Measurements from ENCODE around the gene HSF2BP.
"Not testable (repeated sequence)": the region's sequence is repeated elsewhere in the genome, so short reads cannot be mapped to it uniquely, and the experiment has no call there.

The HSF2BP gene

DNA sequence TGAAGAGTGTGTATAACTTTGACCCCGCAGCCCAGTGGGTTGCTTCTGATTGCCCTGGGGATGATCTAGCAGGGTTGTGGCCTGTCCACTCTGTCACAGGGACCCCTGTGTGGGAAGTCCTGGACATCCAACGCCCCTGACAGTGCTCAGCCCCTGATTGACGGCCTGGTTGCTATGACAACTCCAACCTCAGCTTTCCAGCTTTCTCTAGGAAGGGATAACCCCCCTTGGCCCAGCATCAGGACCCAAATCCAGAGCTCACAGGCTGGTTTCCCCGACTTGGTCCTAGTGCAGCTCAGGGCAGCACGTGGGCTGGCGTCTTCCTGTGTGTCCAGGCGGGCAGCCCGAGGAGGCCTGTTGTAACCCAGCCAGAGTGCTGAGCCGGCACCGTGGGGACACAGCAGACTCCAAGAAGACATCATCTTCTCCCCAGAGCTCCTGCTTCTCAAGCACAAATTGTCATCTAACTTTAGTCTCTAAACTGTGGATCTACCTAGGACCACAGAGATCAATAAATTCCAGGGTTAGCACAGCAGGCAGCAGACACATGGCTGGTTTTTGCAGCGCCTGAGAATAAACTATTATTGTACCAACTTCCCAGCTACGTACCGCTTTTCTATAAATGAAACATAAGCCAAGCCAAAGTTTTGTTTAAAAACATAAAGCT, 40.8 kb upstream of the HSF2BP start:
- TF ChIP-seq, protein P1, sequence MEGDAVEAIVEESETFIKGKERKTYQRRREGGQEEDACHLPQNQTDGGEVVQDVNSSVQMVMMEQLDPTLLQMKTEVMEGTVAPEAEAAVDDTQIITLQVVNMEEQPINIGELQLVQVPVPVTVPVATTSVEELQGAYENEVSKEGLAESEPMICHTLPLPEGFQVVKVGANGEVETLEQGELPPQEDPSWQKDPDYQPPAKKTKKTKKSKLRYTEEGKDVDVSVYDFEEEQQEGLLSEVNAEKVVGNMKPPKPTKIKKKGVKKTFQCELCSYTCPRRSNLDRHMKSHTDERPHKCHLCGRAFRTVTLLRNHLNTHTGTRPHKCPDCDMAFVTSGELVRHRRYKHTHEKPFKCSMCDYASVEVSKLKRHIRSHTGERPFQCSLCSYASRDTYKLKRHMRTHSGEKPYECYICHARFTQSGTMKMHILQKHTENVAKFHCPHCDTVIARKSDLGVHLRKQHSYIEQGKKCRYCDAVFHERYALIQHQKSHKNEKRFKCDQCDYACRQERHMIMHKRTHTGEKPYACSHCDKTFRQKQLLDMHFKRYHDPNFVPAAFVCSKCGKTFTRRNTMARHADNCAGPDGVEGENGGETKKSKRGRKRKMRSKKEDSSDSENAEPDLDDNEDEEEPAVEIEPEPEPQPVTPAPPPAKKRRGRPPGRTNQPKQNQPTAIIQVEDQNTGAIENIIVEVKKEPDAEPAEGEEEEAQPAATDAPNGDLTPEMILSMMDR (IDR thresholded peaks at IDR 0.05; ENCODE audit: borderline replicate concordance, insufficient read depth, low read depth, low read length): no peak
- no peak overlapping the region for H3K4me3 ChIP-seq (ENCODE audit: low read depth, low read length)

DNA sequence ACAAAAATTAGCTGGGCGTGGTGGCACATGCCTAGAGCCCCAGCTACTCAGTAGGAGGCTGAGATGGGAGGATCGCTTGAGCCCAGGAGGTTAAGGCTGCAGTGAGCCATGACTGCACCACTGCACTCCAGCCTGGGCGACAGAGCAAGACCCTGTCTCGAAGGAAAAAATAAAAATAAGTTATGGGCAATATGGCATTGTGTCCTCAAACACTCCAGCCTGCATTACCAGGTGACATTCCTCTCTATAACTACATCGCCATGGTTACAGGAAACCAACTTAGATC, 40.1 kb upstream of the HSF2BP start:
- H3K4me3 ChIP-seq (ENCODE audit: low read depth, low read length): not testable (repeated sequence)

DNA sequence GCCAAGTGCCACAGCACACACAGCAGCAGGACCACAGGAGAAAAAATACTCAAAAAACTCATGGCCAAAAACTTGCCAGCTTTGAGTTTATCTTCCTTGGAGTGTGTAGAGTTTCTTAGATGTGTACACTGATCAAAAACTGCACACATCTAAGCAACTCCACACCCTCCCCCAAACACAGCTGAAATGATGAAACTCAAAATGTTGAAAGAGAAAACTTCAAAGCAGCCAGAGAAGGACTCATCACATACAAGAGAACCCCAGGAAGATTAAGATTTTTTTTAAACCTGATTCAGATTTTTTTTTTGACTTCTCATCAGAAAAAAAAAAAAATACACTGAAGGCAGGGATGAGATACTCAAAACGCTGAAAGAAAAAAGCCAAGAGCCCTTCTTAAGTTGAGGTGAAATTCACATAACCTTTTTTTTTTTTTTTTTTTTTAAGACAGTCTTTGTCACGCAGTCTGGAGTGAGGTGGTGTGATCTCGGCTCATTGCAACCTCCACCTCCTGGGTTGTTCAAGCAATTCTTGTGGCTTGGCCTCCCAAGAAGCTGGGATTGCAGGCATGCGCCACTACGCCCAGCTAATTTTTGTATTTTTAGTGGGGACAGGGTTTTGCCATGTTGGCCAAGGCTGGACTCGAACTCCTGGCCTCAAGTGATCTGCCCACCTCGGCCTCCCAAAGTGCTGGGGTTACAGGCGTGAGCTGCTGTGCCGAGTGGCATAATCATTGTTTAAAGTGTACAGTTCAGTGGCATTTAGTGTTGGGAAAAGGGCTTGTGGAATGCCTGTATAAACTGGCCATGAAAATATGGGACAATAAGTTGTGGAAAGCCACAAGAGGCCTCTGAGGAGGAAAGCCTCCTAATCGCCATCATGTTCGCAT, 38.7 kb upstream of the HSF2BP start:
- H3K4me3 ChIP-seq (ENCODE audit: low read depth, low read length): no peak overlapping the region
- TF ChIP-seq, protein P1 (IDR thresholded peaks at IDR 0.05; ENCODE audit: borderline replicate concordance, insufficient read depth, low read depth, low read length): no peak

DNA sequence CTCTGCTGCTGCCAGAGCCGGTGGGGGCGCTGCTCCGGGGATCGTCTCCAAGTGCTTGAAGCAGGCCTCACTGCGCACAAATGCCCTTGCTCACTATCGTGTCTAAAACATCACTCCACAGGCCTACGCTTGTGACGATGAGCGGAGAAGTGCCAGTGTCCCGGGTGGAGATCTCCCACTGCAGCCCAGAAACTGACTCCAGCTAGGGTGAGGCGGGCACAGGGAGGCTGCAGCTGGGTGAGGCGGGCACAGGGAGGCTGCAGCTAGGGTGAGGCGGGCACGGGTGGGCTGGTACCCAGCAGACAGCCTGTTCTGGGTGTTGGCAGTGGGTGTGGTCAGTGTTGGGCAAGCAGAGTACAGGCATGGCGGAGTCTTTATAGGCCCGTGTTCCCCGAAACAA, 36.9 kb upstream of the HSF2BP start:
- TF ChIP-seq, protein P1 (IDR thresholded peaks at IDR 0.05; ENCODE audit: borderline replicate concordance, insufficient read depth, low read depth, low read length): no peak

DNA sequence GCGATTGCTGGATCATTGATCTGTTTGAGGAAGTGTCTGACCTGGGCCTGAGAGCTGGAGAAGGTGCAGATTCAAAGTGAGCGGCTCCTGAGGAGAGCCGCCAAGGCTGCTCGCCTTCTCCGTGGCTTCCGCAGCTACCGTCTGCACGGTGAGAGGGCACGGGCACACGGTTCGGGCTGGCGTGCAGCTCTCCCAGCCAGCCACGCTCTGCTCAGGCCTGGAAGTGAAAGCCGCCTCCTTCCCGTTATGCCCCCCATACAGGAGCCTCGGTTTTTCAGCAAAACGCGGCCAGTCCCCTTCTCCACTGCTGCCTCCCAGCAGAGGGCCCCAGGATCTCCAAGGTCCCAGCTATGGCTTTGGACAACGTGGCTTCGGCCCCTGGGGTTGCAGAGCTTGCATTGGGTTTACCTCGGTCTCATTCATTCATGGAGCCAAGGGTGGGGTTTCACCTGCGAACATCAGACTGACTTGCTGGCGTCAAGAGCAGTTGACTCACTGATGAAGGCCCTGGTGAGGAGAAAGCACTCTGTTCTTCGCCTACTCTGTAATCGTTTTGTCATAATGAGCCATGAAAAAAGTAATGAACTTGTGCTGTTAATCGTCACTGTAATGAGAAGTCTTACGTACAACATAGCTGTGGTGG, 35.3 kb upstream of the HSF2BP start:
- H3K4me3 ChIP-seq (ENCODE audit: low read depth, low read length): no peak overlapping the region
- TF ChIP-seq, protein P1 (IDR thresholded peaks at IDR 0.05; ENCODE audit: borderline replicate concordance, insufficient read depth, low read depth, low read length): no peak

More for the DNA sequence above, 36.9 kb upstream of the HSF2BP start:
- H3K4me3 ChIP-seq (ENCODE audit: low read depth, low read length): no peak overlapping the region

DNA sequence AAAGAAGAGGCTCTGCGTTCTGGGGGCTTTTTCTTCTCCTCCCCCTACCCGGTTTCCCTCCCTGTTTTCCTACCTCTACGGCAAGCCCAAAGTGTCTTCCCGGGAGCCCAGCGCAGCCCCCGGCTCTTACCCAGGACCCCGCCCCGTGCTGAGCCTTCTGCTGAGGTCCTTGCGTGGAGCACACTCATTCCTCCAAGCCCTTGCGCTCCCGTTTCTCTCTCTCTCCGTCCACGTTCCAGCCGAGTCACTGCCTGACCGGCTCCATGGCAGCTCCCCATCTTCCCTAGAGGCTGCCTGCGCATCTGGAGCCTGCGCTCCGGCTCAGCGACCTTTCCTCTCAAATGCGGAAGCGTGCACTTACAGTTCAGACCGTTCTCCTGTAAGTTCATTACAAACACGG, 34.7 kb upstream of the HSF2BP start:
- TF ChIP-seq, protein P1 (IDR thresholded peaks at IDR 0.05; ENCODE audit: borderline replicate concordance, insufficient read depth, low read depth, low read length): no peak
- H3K4me3 ChIP-seq (ENCODE audit: low read depth, low read length): no peak overlapping the region

DNA sequence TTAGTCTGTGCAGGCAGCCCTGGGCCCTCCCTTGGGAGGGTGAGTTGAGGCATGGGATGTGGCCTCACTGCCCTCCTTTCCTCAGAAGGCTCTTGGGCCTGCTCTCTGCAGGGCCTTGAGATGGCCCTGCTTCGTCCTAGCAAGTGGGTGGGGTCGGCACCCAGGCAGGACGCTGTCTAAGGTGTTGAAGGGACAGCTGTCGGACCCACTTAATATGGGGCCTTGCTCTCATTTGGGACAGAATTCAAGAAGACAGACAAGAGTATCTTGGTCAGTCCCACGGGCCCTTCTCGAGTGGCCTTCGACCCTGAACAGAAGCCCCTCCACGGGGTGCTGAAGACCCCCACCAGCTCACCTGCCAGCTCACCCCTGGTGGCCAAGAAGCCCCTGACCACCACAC, 33.7 kb upstream of the HSF2BP start:
- no peak overlapping the region for H3K4me3 ChIP-seq (ENCODE audit: low read depth, low read length)
- TF ChIP-seq, protein P1 (IDR thresholded peaks at IDR 0.05; ENCODE audit: borderline replicate concordance, insufficient read depth, low read depth, low read length): no peak

All from GM12875 (cell line).